Neural progenitor cell (in vitro differentiated cells): ENCODE results near the gene PTPRN2. TPM values are rescaled to one million over a fixed set of nuclear protein-coding genes. Genes with fewer than 3 reads are reported as not detected.
A peak's percentile ranks its signal among the peaks of the same experiment; 100 is the strongest.

Experiments used
- DNase-seq: peaks from one replicate; pipeline ENCODE4 v3.0.0-alpha.2; 2016; ENCODE audit warnings: low spot score
- H2AFZ ChIP-seq: fragments of 200-600 bp; sonication (generic); replicated peaks from 2 replicates; pipeline ENCODE4 v1.6.1; 2016; ENCODE audit warnings: antibody characterized with exemption
- H3F3A ChIP-seq: fragments of 200-600 bp; sonication (generic); 2 replicates; pipeline ENCODE4 v1.6.1; 2016; ENCODE audit warnings: antibody characterized with exemption, low read depth
- H3K27ac ChIP-seq: fragments of 200-600 bp; sonication (generic); 2 replicates; pipeline ENCODE4 v1.5.1; 2016; ENCODE audit warnings: mild to moderate bottlenecking
- H3K27me3 ChIP-seq: fragments of 200-600 bp; sonication (generic); 2 replicates; pipeline ENCODE4 v1.6.1; 2016; ENCODE audit warnings: mild to moderate bottlenecking, moderate library complexity
- H3K36me3 ChIP-seq: fragments of 200-600 bp; sonication (generic); 2 replicates; pipeline ENCODE4 v1.5.1; 2016
- H3K4me1 ChIP-seq: fragments of 200-600 bp; sonication (generic); 2 replicates; pipeline ENCODE4 v1.6.1; 2016; ENCODE audit warnings: mixed run types
- H3K4me2 ChIP-seq: fragments of 200-600 bp; sonication (generic); 2 replicates; pipeline ENCODE4 v1.6.1; 2016
- H3K4me3 ChIP-seq: fragments of 200-600 bp; sonication (generic); 2 replicates; pipeline ENCODE4 v1.5.1; 2016
- H3K79me2 ChIP-seq: fragments of 200-600 bp; sonication (generic); 2 replicates; pipeline ENCODE4 v1.6.1; 2016; ENCODE audit warnings: low read depth
- H3K9ac ChIP-seq: fragments of 200-600 bp; sonication (generic); 2 replicates; pipeline ENCODE4 v1.6.1; 2016
- H3K9me3 ChIP-seq: fragments of 200-600 bp; sonication (generic); 2 replicates; pipeline ENCODE4 v1.5.1; 2016; ENCODE audit warnings: low read depth
- H4K20me1 ChIP-seq: fragments of 200-600 bp; sonication (generic); 2 replicates; pipeline ENCODE4 v1.6.1; 2016; ENCODE audit warnings: low read depth
- H3K27ac Mint-ChIP-seq: 3 replicates; pipeline ENCODE4 v1.8.0; 2021; ENCODE audit warnings: mixed read lengths
- H3K27me3 Mint-ChIP-seq: 2 replicates; pipeline ENCODE4 v1.8.0; 2022; ENCODE audit warnings: low read depth, mild to moderate bottlenecking, inconsistent platforms, moderate library complexity, mixed read lengths; ENCODE audit not compliant: insufficient read depth
- H3K36me3 Mint-ChIP-seq: 3 replicates; pipeline ENCODE4 v1.8.0; 2021; ENCODE audit warnings: mixed read lengths
- H3K4me1 Mint-ChIP-seq: 3 replicates; pipeline ENCODE4 v1.8.0; 2021; ENCODE audit warnings: mixed read lengths
- H3K4me3 Mint-ChIP-seq: 3 replicates; pipeline ENCODE4 v1.8.0; 2021; ENCODE audit warnings: mild to moderate bottlenecking, moderate library complexity, mixed read lengths
- H3K9me3 Mint-ChIP-seq: 3 replicates; pipeline ENCODE4 v1.8.0; 2020; ENCODE audit warnings: mixed read lengths
- EZH2 ChIP-seq: fragments of 200-600 bp; sonication (generic); IDR thresholded peaks from 2 replicates; pipeline ENCODE4 v1.6.1; 2017; ENCODE audit warnings: antibody characterized with exemption, mild to moderate bottlenecking, moderate library complexity
- EZH2phosphoT487 ChIP-seq: fragments of 200-600 bp; sonication (generic); IDR thresholded peaks from 2 replicates; pipeline ENCODE4 v1.6.1; 2017; ENCODE audit warnings: antibody characterized with exemption
- total RNA-seq: library from RNA; depleted of rRNA; stranded (reverse); fragments of >200 nt; gene quantifications from 2 replicates; pipeline ENCODE4 v1.2.3, GENCODE V29; 2015; ENCODE audit warnings: low replicate concordance
- TF ChIP-seq, protein P1 (sequence below): fragments of 200-600 bp; sonication (generic); IDR thresholded peaks from 2 replicates; pipeline ENCODE4 v1.5.1; 2017; ENCODE audit warnings: antibody characterized with exemption, mild to moderate bottlenecking

Gene PTPRN2
- total RNA-seq, 1 donor from 2014 or later = 3.0 TPM

DNA sequence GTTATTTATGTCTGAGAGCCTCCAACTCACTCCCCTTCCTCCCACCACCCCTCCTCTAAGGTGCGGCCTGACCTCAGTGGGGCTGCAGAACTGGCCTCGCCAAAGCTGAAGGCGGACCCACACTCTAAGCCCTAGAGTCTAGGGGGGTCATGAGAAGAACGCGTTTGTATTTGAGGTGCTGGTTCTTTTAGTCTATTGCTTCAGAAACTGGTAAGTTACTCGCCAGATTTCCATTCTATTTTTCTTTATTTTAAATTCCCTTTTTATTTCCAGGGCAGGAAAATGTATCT is 893.3 kb downstream of the PTPRN2 start:
- Mint-ChIP-seq H3K27ac (peak overlapping the region; percentile 54), H3K27me3 (peaks cover 4% of the 10 kb centered on the region), H3K4me1 (peaks cover 19% of the 10 kb centered on the region), H3K9me3 (peaks cover 2% of the 10 kb centered on the region), H3K4me3 (peak overlapping the region; percentile 81), H3K36me3 (peaks cover 4% of the 10 kb centered on the region)
- H3K4me1 ChIP-seq = peaks cover 26% of the 10 kb centered on the region
- no peak overlapping the region for H2AFZ ChIP-seq
- H3K36me3 ChIP-seq = no peaks in the 10 kb centered on the region
- H3K27me3 ChIP-seq = peaks cover 78% of the 10 kb centered on the region
- H3K79me2 ChIP-seq = peaks cover 1% of the 10 kb centered on the region
- peak overlapping the region; percentile 54 for H3K4me3 ChIP-seq
- TF ChIP-seq EZH2 (peak; percentile 53), EZH2phosphoT487 (peak; percentile 11)
- TF ChIP-seq, protein P1, sequence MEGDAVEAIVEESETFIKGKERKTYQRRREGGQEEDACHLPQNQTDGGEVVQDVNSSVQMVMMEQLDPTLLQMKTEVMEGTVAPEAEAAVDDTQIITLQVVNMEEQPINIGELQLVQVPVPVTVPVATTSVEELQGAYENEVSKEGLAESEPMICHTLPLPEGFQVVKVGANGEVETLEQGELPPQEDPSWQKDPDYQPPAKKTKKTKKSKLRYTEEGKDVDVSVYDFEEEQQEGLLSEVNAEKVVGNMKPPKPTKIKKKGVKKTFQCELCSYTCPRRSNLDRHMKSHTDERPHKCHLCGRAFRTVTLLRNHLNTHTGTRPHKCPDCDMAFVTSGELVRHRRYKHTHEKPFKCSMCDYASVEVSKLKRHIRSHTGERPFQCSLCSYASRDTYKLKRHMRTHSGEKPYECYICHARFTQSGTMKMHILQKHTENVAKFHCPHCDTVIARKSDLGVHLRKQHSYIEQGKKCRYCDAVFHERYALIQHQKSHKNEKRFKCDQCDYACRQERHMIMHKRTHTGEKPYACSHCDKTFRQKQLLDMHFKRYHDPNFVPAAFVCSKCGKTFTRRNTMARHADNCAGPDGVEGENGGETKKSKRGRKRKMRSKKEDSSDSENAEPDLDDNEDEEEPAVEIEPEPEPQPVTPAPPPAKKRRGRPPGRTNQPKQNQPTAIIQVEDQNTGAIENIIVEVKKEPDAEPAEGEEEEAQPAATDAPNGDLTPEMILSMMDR = no peak
- peaks cover 16% of the 10 kb centered on the region for H4K20me1 ChIP-seq
- H3K9me3 ChIP-seq = no peaks in the 10 kb centered on the region
- no peak for DNase-seq
- no peak overlapping the region for H3K27ac ChIP-seq
- H3F3A ChIP-seq = peaks cover 42% of the 10 kb centered on the region
- peak overlapping the region; percentile 84 for H3K4me2 ChIP-seq
- no peak overlapping the region for H3K9ac ChIP-seq

DNA sequence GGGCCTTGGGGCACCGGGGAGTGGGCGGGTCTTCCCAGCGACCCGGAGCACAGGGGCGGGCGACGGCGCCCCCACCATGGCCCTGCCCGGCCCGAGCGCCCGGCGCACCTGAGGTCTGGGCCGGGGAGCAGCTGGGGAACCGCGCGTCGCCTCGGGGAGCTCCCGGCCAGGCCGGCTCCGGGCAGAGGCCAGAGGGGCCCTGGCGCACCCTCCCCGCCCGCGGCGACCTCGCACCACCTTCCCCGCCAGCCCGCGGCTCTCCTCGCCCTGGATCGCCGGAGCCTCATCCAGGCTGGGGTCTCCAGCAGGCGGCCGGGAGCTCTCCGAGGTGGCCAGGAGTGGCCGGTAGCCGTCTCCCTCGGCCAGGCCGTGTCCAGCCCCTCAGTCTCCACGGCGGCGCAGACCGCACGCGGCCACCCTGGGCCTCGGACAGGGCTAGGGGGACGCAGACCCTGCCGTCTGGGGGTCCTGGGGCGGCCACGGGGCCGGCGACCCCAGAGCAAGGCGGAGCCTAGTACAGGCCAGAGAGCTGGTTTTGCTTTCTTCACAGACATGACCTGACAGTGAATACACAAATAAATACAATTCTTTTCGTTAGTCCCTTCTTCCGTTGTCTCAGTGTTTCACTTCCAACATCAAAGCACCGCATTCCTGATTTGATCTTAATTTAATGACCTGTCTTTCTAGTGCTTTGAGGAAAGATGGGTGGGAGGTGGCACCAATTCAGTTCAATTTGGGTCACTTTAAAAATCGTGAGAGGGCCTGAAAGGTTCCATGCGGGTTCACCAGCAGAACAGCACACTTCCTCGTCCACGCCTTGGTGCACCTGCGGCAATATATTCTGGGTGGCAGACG is 893.9 kb downstream of the PTPRN2 start:
- Histone ChIP-seq H2AFZ (peak overlapping the region; percentile 92), H3K36me3 (no peaks in the 10 kb centered on the region), H3K4me2 (peak overlapping the region; percentile 84), H3K4me1 (peaks cover 29% of the 10 kb centered on the region), H3K9me3 (no peaks in the 10 kb centered on the region), H3K27ac (no peak overlapping the region), H4K20me1 (peaks cover 21% of the 10 kb centered on the region), H3K27me3 (peaks cover 78% of the 10 kb centered on the region), H3K4me3 (peak overlapping the region; percentile 54), H3F3A (peaks cover 48% of the 10 kb centered on the region), H3K9ac (no peak overlapping the region), H3K79me2 (peaks cover 6% of the 10 kb centered on the region)
- Mint-ChIP-seq H3K36me3 (peaks cover 4% of the 10 kb centered on the region), H3K4me1 (peaks cover 19% of the 10 kb centered on the region), H3K4me3 (peak overlapping the region; percentile 81), H3K27ac (peak overlapping the region; percentile 54), H3K9me3 (peaks cover 2% of the 10 kb centered on the region), H3K27me3 (peaks cover 4% of the 10 kb centered on the region)
- DNase-seq = peak; percentile 86
- TF ChIP-seq, protein P1 = peak; percentile 29
- peak; percentile 49 for TF ChIP-seq EZH2
- peak; percentile 53 for TF ChIP-seq EZH2phosphoT487

DNA sequence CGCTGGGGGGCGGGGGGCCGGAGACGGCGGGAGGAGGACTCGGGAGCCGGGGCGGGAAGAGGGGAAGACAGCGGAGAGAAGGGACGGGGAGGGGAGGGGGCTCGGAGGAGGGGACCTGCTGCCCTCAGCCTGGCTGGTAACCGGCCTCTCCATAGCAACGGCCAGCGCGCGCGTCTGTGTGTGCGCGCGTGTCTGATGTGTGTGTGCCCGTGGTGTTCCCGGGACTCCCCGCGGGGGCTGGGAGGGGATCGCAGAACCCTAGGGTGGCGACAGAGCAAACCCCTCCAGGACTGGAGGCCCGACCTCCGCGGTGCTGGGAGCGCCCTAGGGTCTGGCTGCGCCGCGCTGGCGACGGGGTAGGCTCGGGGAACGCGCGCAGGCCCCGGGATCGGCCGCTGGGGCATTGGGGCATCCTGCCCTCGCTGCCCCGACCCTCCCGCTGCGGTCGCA is 894.5 kb downstream of the PTPRN2 start:
- Histone ChIP-seq H3K4me3 (peak overlapping the region; percentile 54), H3K9ac (no peak overlapping the region), H3K4me1 (peaks cover 36% of the 10 kb centered on the region), H2AFZ (peak overlapping the region; percentile 92), H3K27me3 (peaks cover 78% of the 10 kb centered on the region), H3K9me3 (no peaks in the 10 kb centered on the region), H3K4me2 (peak overlapping the region; percentile 84), H3K36me3 (no peaks in the 10 kb centered on the region), H3K79me2 (peaks cover 11% of the 10 kb centered on the region), H3F3A (peaks cover 51% of the 10 kb centered on the region), H4K20me1 (peaks cover 28% of the 10 kb centered on the region), H3K27ac (no peak overlapping the region)
- peak overlapping the region; percentile 78 for H3K4me3 Mint-ChIP-seq
- TF ChIP-seq EZH2phosphoT487 (no peak), EZH2 (no peak)
- TF ChIP-seq, protein P1 = no peak
- H3K36me3 Mint-ChIP-seq = peaks cover 5% of the 10 kb centered on the region
- H3K27ac Mint-ChIP-seq = no peak overlapping the region
- peak; percentile 72 for DNase-seq
- H3K4me1 Mint-ChIP-seq = peaks cover 21% of the 10 kb centered on the region
- H3K27me3 Mint-ChIP-seq = peaks cover 4% of the 10 kb centered on the region
- peaks cover 2% of the 10 kb centered on the region for H3K9me3 Mint-ChIP-seq
